HG03095 (cell line): Measurements from ENCODE around the gene POLD2.

Experiments used
- ATAC-seq: cut with Tn5 transposase; IDR thresholded peaks from one replicate; pipeline ENCODE4 v1.9.1; 2021; ENCODE audit warnings: moderate library complexity; ENCODE audit not compliant: unreplicated experiment

The POLD2 gene

GRCh38 chr7:44083796-44084195 is 39.6 kb downstream of the POLD2 start:
- no peak for ATAC-seq

GRCh38 chr7:44082541-44083207 is 40.7 kb downstream of the POLD2 start:
- ATAC-seq, result peak; percentile 92

- no peak for ATAC-seq
Observed at GRCh38 chr7:44081266-44081748, 42.0 kb downstream of the POLD2 start.

- no peak for ATAC-seq
Observed at GRCh38 chr7:44080686-44081265, 42.6 kb downstream of the POLD2 start.

- no peak for ATAC-seq
Observed at GRCh38 chr7:44080118-44080517, 43.2 kb downstream of the POLD2 start.

GRCh38 chr7:44079331-44080021 is 43.9 kb downstream of the POLD2 start:
- ATAC-seq, result no peak

- ATAC-seq, result no peak
Observed at GRCh38 chr7:44078521-44078920, 44.8 kb downstream of the POLD2 start.

GRCh38 chr7:44077681-44078091 is 45.7 kb downstream of the POLD2 start:
- ATAC-seq, result no peak

- ATAC-seq, result no peak
Observed at GRCh38 chr7:44077061-44077460, 46.3 kb downstream of the POLD2 start.

- no peak for ATAC-seq
Observed at GRCh38 chr7:44076101-44076895, 47.0 kb downstream of the POLD2 start.

- no peak for ATAC-seq
Observed at GRCh38 chr7:44075296-44076075, 47.9 kb downstream of the POLD2 start.

- no peak for ATAC-seq
Observed at GRCh38 chr7:44074349-44074695, 49.0 kb downstream of the POLD2 start.

GRCh38 chr7:44073664-44074348 is 49.5 kb downstream of the POLD2 start:
- no peak for ATAC-seq

- ATAC-seq, result no peak
Observed at GRCh38 chr7:44072364-44073231, 50.8 kb downstream of the POLD2 start.

GRCh38 chr7:44071726-44072363 is 51.5 kb downstream of the POLD2 start:
- ATAC-seq, result no peak

- no peak for ATAC-seq
Observed at GRCh38 chr7:44068054-44068453, 55.3 kb downstream of the POLD2 start.

GRCh38 chr7:44067064-44067951 is 56.0 kb downstream of the POLD2 start:
- no peak for ATAC-seq
